ENCODE data around the gene ZDHHC5. TPM values are rescaled to one million over a fixed set of nuclear protein-coding genes. Genes with fewer than 3 reads are reported as not detected.
A peak's percentile ranks its signal among the peaks of the same experiment; 100 is the strongest.

ZDHHC5 gene
- total RNA-seq, 2 experiments from 2014 or later: 76.3 to 78.4 TPM

DNA sequence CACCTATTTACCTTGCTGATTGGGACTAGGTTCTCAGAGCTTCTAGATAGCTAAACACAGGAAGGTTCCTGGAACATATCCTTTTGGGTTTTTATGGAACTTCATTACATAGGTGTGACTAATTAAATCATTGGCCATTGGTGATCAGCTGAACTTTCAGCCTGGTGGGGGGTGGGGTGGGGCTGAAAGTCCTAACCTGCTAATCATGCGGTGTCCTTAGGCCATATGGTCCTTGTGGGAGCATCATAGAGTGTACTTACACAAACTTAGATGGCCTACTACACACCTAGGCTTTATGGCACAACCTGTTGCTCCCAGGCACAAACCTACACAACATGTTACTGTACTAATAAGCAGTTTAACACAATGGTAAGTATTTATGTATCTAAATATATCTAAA lies 64.7 kb downstream of the ZDHHC5 start:
- Mint-ChIP-seq H3K4me1 (peaks cover 14% of the 10 kb centered on the region), H3K4me3 (no peak overlapping the region)
- POLR2A ChIA-PET: interaction anchor here (1.1 kb wide), 1 partner anchor 13 kb away, joined by 3 read pairs; no protein-coding TSS in a partner anchor

DNA sequence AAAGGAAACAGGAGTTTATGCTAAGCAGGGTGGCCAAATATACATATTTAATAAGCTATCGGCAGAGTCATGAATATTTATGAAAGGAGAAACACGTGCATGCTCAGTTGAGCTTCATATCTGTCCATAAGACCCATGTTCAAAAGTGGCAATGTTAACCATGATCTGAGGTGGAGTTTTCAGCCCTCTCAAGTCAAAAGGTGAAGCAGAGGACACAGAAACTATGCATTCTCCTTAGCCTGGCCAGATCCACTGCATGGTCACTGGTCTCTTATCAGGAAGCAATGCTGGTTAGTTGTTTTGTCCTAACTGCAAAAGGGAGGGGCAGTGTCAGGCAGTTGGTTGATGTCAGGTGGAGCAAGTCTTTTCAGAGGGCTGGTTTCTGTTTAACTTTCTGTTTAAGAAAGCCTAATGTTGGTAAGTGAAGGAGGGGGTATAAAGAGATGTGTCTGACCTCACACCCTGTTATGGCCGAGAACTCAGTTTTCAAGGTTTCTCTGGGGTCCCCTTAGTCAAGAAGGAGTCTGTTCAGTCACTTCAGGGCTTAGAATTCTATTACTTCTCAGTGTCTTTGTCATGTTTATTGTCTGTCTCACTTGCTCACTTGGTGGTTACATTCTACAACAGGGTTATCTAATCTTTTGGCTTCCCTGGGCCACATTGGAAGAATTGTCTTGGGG lies 67.8 kb downstream of the ZDHHC5 start:
- POLR2A ChIA-PET: interaction anchor here (0.6 to 1.2 kb wide), 4 partner anchors 11 to 202 kb away, joined by 3 to 6 read pairs (median 4); no protein-coding TSS in a partner anchor
- H3K4me3 Mint-ChIP-seq: no peak overlapping the region
- H3K9me3 Mint-ChIP-seq: no peaks in the 10 kb centered on the region

More for the DNA sequence above, 64.7 kb downstream of the ZDHHC5 start:
- no peak for DNase-seq
- no peaks in the 10 kb centered on the region for H3K27me3 Mint-ChIP-seq
- H3K27ac Mint-ChIP-seq: no peak overlapping the region
- no peak for ATAC-seq (ENCODE audit: low read depth)
- no peaks in the 10 kb centered on the region for H3K9me3 Mint-ChIP-seq
- peaks cover 6% of the 10 kb centered on the region for H3K36me3 Mint-ChIP-seq

DNA sequence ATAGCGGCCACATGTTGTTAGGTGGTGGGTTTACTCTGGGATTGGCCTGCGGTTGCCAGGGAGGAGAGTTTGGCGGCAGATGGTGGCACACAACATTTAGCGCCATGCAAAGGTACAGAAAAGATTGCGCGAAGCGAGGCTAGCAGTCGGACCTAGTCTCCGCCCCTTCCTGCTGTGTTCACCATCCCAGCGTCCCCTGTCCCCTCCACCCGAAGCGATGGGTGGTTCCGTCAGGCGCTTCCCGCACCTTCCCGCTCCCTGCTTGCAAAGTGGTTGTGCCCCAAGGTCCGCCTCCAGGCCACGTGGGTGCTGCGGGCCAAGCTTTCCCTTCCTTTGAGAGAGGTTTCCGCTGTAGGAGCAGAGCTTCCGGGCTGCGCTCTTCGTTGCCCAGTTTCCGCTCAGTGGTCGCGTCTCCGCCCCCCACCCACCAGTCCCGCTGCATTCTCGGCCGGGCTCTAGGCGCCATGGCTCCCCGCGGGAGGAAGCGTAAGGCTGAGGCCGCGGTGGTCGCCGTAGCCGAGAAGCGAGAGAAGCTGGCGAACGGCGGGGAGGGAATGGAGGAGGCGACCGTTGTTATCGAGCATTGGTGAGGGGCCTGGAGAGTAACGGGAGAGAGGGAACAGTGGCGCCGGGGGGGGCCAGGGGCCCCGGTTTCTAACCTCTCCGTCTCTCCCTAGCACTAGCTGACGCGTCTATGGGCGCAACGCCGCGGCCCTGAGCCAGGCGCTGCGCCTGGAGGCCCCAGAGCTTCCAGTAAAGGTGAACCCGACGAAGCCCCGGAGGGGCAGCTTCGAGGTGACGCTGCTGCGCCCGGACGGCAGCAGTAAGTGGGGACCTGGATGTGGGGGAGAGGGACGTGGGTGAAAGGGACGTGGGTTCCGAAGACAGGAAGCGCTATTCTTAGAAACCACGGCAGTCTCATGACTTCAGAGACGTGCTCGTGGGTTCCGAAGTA lies 73.5 kb downstream of the ZDHHC5 start, which contains the start of gene SELENOH:
SELENOH (plus strand) TSS at position 360 of the 955 bp plus-strand sequence; CDS start at position 465, 105 bp downstream.
- Mint-ChIP-seq H3K4me1 (peaks cover 31% of the 10 kb centered on the region), H3K36me3 (peaks cover 35% of the 10 kb centered on the region), H3K27me3 (no peaks in the 10 kb centered on the region), H3K27ac (peak within 1 kb of the TSS; percentile 100), H3K4me3 (peak within 1 kb of the TSS; percentile 100), H3K9me3 (no peaks in the 10 kb centered on the region)
- ATAC-seq (ENCODE audit: low read depth) (peak; percentile 90), DNase-seq (peak; percentile 92)
- POLR2A ChIA-PET: interaction anchor here (0.7 to 2.5 kb wide), 25 partner anchors 10 to 837 kb away, joined by 3 to 36 read pairs (median 4); partner anchors contain the start of genes BTBD18, MED19, SLC43A1 and TIMM10

More for the DNA sequence above, 67.8 kb downstream of the ZDHHC5 start:
- Mint-ChIP-seq H3K27ac (peak overlapping the region; percentile 74), H3K27me3 (no peaks in the 10 kb centered on the region), H3K36me3 (peaks cover 12% of the 10 kb centered on the region), H3K4me1 (peaks cover 14% of the 10 kb centered on the region)
- DNase-seq (no peak), ATAC-seq (ENCODE audit: low read depth) (no peak)

GRCh38 chr11:57742087-57742452 lies 74.2 kb downstream of the ZDHHC5 start:
- Mint-ChIP-seq H3K4me3 (peak overlapping the region; percentile 100), H3K27ac (peak overlapping the region; percentile 100), H3K4me1 (peaks cover 36% of the 10 kb centered on the region), H3K9me3 (no peaks in the 10 kb centered on the region), H3K27me3 (no peaks in the 10 kb centered on the region), H3K36me3 (peaks cover 38% of the 10 kb centered on the region)
- ATAC-seq (ENCODE audit: low read depth): no peak
- no peak for DNase-seq
- POLR2A ChIA-PET: interaction anchor here (0.6 to 2.5 kb wide), 22 partner anchors 10 to 836 kb away, joined by 3 to 36 read pairs (median 4); partner anchors contain the start of genes BTBD18, MED19, SLC43A1 and TIMM10

DNA sequence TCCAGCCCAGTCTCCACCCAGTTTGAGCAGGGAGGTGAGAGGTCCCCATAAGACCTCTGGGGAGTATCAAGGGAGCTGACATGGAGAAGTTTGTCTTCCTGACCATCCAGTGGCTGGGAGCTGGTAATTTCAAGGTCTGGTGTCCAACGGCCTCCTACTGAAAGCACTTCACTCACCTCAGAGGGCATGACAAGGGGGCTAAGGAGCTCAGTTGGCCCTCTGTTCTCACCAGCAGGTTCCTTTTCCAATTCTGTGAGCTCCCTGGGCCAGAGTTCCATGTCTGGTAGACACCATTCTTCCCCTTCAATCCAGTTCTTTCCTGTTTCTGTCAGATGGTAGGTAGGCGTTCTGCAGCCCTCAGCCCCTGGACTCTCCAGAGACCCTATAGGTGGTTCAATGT lies 76.4 kb downstream of the ZDHHC5 start:
- POLR2A ChIA-PET: interaction anchor here (0.6 to 0.8 kb wide), 3 partner anchors 19 to 177 kb away, joined by 3 to 4 read pairs (median 4); no protein-coding TSS in a partner anchor
- H3K36me3 Mint-ChIP-seq: peaks cover 36% of the 10 kb centered on the region
- peak overlapping the region; percentile 44 for H3K27ac Mint-ChIP-seq
- H3K9me3 Mint-ChIP-seq: no peaks in the 10 kb centered on the region
- peaks cover 37% of the 10 kb centered on the region for H3K4me1 Mint-ChIP-seq
- H3K4me3 Mint-ChIP-seq: peak overlapping the region; percentile 21
- no peaks in the 10 kb centered on the region for H3K27me3 Mint-ChIP-seq
- DNase-seq: no peak
- ATAC-seq (ENCODE audit: low read depth): no peak

- POLR2A ChIA-PET: interaction anchor here (0.7 to 1.1 kb wide), 2 partner anchors 13 to 178 kb away, joined by 3 read pairs; no protein-coding TSS in a partner anchor
- Mint-ChIP-seq H3K4me1 (peaks cover 34% of the 10 kb centered on the region), H3K27me3 (no peaks in the 10 kb centered on the region), H3K4me3 (no peak overlapping the region), H3K9me3 (no peaks in the 10 kb centered on the region), H3K36me3 (peaks cover 34% of the 10 kb centered on the region), H3K27ac (peak overlapping the region; percentile 75)
- DNase-seq (no peak), ATAC-seq (ENCODE audit: low read depth) (no peak)
Observed at GRCh38 chr11:57745206-57745605, 77.3 kb downstream of the ZDHHC5 start.

DNA sequence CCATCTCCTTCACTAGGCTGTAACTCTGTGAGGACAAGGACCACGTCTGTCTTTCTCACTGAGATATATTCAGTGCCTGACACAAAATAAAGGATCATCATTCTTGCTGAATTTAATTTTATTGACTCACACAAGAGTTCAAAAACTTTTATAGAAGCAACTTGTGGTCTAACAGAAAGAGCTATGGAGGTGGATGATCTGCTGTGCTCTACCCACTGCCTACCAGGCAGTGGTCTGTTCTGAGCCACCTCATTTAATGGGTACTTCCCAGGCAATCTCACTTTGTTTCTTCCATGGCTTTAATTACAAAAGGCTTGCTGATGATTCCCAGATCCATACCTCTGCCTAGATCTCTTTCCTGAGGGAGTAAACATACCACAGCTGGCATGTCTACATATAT lies 79.0 kb downstream of the ZDHHC5 start:
- no peak for ATAC-seq (ENCODE audit: low read depth)
- Mint-ChIP-seq H3K9me3 (no peaks in the 10 kb centered on the region), H3K4me3 (no peak overlapping the region), H3K27ac (peak overlapping the region; percentile 22), H3K4me1 (peaks cover 30% of the 10 kb centered on the region), H3K27me3 (no peaks in the 10 kb centered on the region), H3K36me3 (peaks cover 32% of the 10 kb centered on the region)
- POLR2A ChIA-PET: interaction anchor here (0.7 to 1.2 kb wide), 2 partner anchors 11 to 12 kb away, joined by 3 to 6 read pairs; no protein-coding TSS in a partner anchor
- no peak for DNase-seq

Small RNA genes within 50 kb of the gene (microRNA-seq; reads per million reads assigned to microRNA genes)
- 1,304 reads per million, percentile 81 among the genes with 10 or more reads in this experiment for gene MIR130A

Other genes with a start within 250 kb of the ZDHHC5 start
- 10 to 100 TPM; 67.4 to 67.8 TPM for gene SLC43A3, start 241.0 kb upstream of the ZDHHC5 start, total RNA-seq
- gene RTN4RL2, start 207.6 kb upstream of the ZDHHC5 start, total RNA-seq: 1 to 10 TPM in 1 of 2 experiments, under 1 TPM in 1; 0.96 to 1.6 TPM
- gene SLC43A1, start 152.4 kb upstream of the ZDHHC5 start, total RNA-seq: 10 to 100 TPM; 28.2 to 28.8 TPM
- 10 to 100 TPM; 44.0 to 48.1 TPM for gene TIMM10, start 137.4 kb upstream of the ZDHHC5 start, total RNA-seq
- not detected for gene SMTNL1, start 130.5 kb upstream of the ZDHHC5 start, total RNA-seq
- 100 to 1,000 TPM; 220 to 221 TPM for gene UBE2L6, start 100.4 kb upstream of the ZDHHC5 start, total RNA-seq
- under 1 TPM; 0.45 to 0.61 TPM for gene SERPING1, start 70.4 kb upstream of the ZDHHC5 start, total RNA-seq
- 1 to 10 TPM; 6.9 to 7.1 TPM for gene YPEL4, start 18.2 kb upstream of the ZDHHC5 start, total RNA-seq
- gene CLP1, start 10.4 kb upstream of the ZDHHC5 start, total RNA-seq: 10 to 100 TPM; 17.3 to 18.2 TPM
- 10 to 100 TPM; 13.1 to 14.0 TPM for gene MED19, start 44.1 kb downstream of the ZDHHC5 start, total RNA-seq
- 10 to 100 TPM; 61.6 to 64.7 TPM for gene TMX2, start 44.5 kb downstream of the ZDHHC5 start, total RNA-seq
- 100 to 1,000 TPM; 176 to 178 TPM for gene SELENOH, start 73.4 kb downstream of the ZDHHC5 start, total RNA-seq
- not detected for gene BTBD18, start 83.7 kb downstream of the ZDHHC5 start, total RNA-seq
- gene CTNND1, start 93.7 kb downstream of the ZDHHC5 start, total RNA-seq: 10 to 100 TPM in 1 of 2 experiments, 1 to 10 TPM in 1; 9.3 to 11.2 TPM